GM18508 (cell line): ENCODE data around the gene TCERG1L.
"Not testable (repeated sequence)": the region's sequence is repeated elsewhere in the genome, so short reads cannot be mapped to it uniquely, and the experiment has no call there.

ENCODE experiments used
- ATAC-seq: cut with Tn5 transposase; IDR thresholded peaks from one replicate; pipeline ENCODE4 v1.9.1; 2021; ENCODE audit warnings: moderate number of reproducible peaks; ENCODE audit not compliant: insufficient read depth, unreplicated experiment

Gene TCERG1L

DNA sequence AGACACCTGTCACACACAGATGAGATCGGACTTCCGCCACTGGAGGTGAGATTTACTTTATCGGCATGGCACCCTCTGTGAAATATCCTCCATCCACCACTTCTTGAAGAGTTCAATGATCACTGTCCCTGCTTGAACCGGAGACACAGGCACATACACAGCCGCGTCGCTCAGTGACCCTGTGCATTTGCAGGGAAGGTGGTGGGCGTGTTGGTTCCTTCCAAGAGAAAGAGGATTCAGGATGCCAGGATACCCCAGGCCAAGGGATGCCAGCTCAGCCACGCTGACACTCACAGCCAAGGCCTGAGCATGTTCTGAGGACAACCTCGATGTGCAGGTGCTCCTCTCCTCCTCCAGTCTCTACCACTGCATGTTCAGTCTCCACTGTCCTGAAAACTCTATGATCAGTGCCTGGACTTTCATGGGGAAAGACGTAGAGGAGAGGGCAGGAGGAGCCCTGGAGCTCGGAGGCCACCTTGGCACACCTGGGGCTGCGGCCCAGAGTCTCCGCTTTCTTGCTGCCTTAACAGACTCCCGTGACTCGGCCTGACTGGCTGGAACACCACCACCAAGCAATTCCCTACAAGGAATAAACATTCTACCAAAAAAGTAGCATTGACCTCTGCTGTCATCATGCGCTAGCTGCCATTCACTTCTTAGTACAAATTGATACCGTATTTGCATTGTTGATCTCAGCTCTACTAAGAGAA is 115.2 kb downstream of the TCERG1L start:
- no peak for ATAC-seq

DNA sequence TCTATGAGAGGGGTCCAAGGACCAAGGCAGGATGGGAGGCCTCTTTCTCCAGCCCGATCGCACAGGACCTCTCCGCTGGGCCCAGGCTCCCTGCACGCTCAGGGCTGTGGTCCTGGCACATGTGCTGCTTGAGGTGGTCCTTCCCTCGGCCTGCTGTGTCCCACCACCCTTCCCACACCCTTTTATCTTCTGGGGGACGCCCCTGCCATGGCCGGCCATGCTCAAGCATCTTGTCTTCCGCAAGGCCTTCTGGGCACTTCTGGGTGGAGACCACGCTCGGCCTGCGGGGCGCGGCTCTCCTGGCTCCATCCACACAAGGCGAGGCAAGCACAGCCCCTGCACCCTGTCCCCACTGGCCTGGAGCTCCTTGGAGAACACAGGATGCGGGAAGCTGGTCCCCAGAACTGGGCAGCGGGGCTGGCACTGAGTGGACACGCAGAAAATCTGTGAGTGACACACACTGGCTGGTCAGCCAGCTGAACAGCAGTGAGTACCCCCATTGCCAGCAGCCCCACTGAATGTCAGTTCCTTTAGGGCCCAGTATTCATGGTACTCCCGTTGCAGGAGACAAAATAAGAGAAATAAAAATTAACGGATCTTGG is 115.9 kb downstream of the TCERG1L start:
- ATAC-seq, result no peak

- no peak for ATAC-seq
Observed at GRCh38 chr10:131195116-131195515, 116.4 kb downstream of the TCERG1L start.

DNA sequence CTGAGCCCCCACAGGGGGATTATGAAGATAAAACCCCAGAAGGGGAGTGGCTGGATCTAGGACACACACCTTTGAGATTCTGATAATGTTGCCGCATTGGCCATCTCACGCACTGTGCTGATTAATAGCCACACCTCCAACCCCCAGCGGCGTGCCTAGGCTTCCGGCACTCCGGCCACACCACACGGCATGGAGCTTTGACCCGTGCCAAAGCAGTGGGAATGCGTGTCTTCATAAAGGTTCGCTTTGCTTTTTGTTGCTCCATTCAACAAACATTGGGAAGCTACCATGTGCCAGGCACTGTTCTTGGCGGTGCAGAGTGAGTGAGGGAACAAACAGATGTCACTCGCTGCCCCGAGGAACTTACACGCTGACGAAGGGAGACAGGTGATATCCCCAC is 117.6 kb downstream of the TCERG1L start:
- no peak for ATAC-seq

DNA sequence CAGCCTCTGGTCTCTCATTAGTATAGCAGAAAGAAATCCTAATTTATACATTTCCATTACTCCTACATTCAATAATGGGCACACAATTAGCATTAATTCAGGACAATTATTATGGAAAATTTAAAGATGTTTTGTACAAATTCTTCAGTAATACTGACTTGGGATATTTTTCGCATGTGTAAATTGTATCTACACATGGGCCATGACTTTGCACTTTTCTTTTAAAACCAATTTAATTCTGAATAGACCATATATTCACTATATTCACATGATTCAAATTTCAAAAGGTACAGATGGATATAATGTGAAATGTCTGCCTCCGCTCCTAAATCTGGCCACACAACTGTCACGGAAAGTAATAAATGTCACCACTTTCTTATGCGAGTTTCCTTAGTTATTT is 123.0 kb downstream of the TCERG1L start:
- ATAC-seq, result no peak

DNA sequence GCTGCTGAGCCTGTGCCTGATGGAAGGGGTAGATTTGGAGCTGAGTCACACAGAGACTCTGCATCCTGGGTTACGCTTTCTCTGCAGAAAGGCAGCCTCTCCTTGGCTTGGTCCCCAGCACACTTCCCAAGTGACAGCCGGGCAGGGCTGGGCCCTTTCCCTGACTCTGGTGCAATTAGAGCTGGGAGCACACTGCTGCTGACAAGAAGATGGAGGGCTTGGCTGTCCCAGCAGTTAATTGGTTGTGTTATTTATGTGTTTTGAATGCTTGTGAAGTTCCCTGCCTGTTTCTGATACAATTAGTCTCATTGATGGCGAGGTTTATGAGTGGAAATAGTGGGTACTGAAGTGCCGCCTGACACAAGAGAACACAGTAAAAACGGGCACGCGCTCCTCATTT is 123.6 kb downstream of the TCERG1L start:
- no peak for ATAC-seq

DNA sequence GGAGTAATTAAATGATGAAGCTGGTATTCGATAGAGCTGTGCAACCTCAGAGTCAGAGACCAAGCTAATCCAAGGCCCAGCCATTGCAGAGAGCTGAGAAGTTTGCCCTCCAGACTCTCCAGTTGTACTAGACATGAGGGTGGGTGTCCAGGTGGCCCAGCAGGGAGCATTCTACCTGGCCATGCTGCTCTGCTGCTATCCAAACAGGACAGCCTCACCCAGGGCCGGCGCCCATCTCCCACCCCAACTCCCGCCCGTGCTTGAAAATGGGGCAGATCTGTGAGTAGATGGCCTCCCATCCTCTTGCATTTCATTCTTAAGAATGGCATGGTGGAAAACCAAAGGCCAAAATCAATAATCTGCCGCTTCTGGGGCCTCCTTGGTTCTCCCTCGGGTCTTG is 124.2 kb downstream of the TCERG1L start:
- ATAC-seq, result no peak

- no peak for ATAC-seq
Observed at GRCh38 chr10:131186547-131187253, 124.8 kb downstream of the TCERG1L start.

DNA sequence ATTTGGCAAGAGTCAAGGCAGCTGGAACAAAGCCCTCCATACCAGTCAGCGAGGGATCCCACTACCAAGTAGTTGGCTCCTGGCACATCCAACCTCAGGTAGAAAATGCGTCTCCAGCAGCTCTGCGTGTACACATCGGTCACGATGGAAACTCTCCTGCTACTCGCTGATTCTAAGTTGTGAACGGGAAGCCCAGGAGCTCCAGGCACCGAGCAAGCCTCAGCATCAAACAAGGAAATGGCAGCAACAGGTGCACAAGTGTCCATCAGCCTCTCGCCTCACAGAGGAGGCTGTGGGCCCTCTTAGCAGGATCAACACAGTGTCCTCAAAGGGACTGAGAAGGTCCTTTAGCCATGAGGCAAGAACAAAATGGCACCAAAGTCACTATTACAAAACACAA is 127.0 kb downstream of the TCERG1L start:
- no peak for ATAC-seq

- no peak for ATAC-seq
Observed at GRCh38 chr10:131183546-131184045, 127.9 kb downstream of the TCERG1L start.

GRCh38 chr10:131181456-131181855 is 130.1 kb downstream of the TCERG1L start:
- ATAC-seq, result no peak

- ATAC-seq, result no peak
Observed at GRCh38 chr10:131180740-131181415, 130.6 kb downstream of the TCERG1L start.

DNA sequence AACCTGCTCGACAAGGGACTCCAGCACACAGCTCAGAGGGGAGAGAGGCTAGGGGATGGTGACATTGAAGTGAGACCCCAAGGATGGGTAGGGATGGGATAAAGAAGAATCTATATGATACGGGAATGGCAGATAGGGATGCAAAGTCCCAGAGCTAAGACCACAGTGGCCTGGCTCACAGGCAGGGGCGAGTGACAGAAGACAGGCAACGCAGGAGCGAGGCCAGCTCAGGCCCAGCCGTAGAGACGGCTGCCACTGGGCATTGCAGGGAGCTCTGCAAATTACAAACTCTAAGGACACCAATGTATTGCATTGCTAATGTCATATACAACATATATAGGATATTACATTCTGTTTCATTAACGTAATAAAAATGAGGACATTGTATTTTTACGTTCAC is 131.4 kb downstream of the TCERG1L start:
- no peak for ATAC-seq

DNA sequence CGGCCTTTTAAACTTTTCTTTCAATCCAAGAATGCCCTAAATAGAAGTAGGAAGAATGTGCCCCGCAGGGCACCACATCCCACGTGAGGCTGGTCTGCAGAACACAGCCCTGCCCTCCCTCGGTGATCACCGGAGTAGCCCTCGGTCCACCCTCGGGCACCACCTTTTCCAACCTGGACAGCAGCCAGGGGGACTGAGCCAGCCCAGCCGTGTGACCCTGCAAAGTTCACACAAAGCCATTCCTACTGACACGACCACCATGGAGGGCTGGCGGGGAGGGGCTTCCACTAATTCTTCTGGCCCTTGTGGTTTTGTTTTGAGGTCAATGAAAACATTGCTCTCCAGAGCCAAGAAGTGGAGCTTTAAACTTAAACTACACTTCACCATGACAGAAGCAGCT is 132.2 kb downstream of the TCERG1L start:
- ATAC-seq, result no peak

GRCh38 chr10:131178521-131179331 is 132.8 kb downstream of the TCERG1L start:
- ATAC-seq, result no peak

- no peak for ATAC-seq
Observed at GRCh38 chr10:131177431-131178327, 133.8 kb downstream of the TCERG1L start.

DNA sequence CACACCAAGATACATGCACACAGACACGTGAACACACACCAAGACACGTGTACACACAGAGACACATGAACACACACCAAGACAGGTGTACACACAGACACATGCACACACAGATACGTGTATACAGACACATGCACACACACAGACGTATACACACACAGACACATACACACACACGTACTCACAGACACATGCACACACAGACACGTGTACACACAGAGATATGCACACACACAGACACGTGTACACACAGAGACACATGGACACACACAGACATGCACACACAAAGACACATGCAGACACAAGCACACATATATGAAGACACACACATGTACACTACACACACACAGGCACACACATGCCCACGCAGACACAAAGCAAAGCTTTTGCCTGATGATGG is 134.6 kb downstream of the TCERG1L start:
- ATAC-seq, result no peak

GRCh38 chr10:131176324-131176723 is 135.2 kb downstream of the TCERG1L start:
- not testable (repeated sequence) for ATAC-seq

GRCh38 chr10:131175891-131176290 is 135.6 kb downstream of the TCERG1L start:
- no peak for ATAC-seq
